Stimulated activated CD8-positive, alpha-beta memory T cell treated with anti-CD3 and anti-CD28 coated beads, Interleukin-7, amount 100 ng/mL, for 4 hours (primary cell): Measurements from ENCODE around the gene LRRC15.

Experiments
- DNase-seq, 2 donors: peaks; one replicate each; pipeline ENCODE4 v3.0.0-alpha.2; 2020; ENCODE audit warnings: low read depth in 2 of 2

LRRC15 gene

GRCh38 chr3:194386066-194386465 lies 16.5 kb upstream of the LRRC15 start:
- DNase-seq, result no peak

- no peak for DNase-seq
Measured at GRCh38 chr3:194384569-194385001, 15.0 kb upstream of the LRRC15 start.

DNA sequence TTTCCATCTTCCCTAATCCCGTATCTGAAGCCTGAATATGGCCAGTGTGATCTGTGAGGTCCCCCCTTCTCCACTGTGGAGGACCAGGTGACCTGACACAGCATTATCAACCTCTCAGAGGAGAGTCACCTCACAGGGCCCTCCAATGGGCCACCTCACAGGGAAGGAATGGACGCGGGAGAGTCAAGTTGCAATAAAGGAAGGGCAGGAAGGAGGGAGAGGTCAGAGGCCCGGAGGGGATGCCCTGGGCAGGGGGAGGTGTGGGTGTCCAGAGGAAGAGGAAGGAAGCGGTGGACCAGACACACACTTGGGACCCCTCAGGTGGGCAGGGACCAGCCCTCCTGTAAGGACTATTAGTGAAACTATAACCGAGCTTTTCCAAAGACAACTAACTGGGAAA lies 14.6 kb upstream of the LRRC15 start:
- no peak for DNase-seq

DNA sequence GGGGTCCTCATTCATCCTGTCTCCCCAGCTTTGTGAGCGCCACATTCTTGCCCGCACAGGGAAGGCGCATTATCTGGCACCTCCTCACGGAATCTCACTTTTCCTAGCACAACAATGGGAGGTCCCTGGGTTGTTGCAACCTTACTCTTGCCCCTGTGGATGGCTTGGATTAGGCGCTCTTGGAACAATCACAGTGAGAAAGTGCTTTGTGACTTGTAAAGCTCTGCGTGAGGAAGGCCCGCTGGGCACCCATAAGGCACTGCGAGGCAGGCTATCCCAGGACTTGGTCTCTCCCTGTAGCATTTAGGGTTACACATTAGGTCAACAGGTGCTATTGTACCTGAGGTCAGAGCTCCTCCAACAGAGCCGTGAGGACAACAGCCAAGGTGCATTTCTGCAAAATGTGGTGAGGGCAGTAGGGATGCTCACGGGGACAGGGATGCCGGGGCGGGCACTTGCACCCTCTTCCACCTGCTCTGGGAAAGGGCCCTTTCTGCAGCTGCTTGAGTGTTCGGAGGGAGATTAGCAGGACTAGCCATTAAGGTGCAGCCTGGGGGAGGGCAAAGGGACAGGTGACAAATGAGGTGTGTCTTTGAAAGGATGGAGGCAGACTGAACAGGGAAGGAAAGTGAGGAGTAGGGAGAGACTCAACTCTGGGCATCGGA lies 13.9 kb upstream of the LRRC15 start:
- no peak for DNase-seq

- no peak for DNase-seq
Measured at GRCh38 chr3:194382892-194383223, 13.3 kb upstream of the LRRC15 start.

GRCh38 chr3:194382196-194382891 lies 12.8 kb upstream of the LRRC15 start:
- DNase-seq, result no peak

- DNase-seq, result no peak
Measured at GRCh38 chr3:194381460-194381875, 11.9 kb upstream of the LRRC15 start.

DNA sequence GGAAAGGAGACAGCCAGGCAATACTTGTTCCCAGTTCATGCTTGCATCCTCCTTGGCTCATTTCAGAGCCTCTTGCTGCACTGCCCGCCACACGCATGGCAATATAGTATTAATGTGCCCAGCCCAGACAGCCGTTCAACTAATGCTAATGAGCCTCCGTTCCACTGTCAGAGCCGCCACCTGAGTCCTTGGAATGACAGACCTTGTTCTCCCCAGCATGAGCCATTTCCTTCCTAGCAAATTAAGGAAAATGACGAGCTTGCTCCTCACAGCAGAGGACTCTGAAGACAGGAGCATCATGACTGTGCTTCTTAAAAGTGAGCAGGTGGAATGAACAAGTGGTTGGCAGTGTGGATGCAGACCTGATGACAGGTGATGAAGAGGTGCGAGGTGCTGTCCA lies 10.8 kb upstream of the LRRC15 start:
- no peak for DNase-seq

GRCh38 chr3:194379651-194380050 lies 10.1 kb upstream of the LRRC15 start:
- no peak for DNase-seq

DNA sequence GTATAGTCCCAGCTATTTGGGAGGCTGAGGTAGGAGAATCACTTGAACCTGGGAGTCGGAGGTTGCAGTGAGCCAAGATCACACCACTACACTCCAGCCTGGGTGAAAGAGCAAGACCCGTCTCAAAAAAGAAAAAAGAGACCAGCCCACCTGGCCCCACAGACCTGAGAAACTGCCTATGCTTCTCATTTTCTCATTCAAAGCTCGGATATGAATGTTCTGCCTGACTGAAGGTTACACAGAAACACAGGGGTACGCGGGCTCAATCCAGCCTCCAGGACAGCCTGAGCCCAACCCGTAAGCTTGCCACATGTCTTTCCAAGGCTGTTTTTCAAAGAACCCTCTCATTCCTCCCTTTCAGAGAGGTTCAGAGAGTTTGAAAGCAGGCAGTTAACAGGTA lies 9.7 kb upstream of the LRRC15 start:
- no peak for DNase-seq

DNA sequence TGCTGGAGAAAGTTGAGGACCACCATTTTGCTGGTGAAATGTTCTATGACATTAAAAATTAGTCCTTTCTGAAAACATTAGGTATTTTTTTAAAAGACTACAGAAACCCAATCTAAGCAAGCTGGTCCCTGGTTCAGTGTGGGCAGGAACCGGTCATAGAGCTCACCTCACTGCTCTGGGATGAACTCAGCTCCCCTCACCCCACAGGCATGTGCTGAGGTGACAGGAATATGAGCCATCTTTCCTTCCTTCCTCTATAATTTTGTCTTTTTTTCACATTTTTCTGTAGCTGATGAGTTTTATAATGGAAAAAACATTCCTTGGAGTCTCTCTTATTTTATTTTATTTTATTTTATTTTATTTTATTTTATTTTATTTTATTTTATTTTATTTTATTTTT lies 8.2 kb upstream of the LRRC15 start:
- no peak for DNase-seq

DNA sequence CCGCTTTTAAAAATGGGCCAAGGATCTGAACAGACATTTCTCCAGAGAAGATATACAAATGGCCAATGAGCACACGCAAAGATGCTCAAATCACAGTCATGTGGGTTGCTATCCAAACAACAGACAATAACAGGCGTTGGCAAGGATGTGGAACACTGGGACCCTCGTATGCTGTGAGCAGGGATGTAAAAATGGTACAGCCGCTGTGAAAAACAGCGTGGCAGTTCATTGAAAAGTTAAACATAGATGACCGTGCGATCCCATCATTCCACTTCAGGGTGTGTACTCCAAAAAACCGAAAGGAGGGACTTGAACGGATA lies 6.7 kb upstream of the LRRC15 start:
- DNase-seq, result no peak

- DNase-seq, result no peak
Measured at GRCh38 chr3:194375473-194376240, 6.1 kb upstream of the LRRC15 start.

DNA sequence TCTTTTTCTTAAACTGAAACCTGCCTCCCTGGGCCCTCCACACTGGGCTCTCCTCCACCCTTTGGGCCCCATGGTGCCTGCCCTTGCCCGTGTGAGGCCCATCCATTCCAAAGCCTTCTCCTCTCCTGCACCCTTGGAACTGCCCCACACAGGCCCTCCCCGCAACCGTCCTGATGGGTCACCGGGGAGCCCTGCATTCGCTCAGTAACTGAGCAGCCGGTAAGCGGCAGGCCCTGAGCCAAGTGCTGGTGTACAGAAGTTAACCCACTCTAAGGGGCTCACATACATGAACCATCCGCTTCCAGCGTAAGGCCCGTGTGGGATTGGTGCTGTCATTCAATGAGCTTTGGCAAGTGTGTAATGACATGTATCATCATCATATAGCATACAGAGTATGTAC lies 5.4 kb upstream of the LRRC15 start:
- DNase-seq, result no peak

DNA sequence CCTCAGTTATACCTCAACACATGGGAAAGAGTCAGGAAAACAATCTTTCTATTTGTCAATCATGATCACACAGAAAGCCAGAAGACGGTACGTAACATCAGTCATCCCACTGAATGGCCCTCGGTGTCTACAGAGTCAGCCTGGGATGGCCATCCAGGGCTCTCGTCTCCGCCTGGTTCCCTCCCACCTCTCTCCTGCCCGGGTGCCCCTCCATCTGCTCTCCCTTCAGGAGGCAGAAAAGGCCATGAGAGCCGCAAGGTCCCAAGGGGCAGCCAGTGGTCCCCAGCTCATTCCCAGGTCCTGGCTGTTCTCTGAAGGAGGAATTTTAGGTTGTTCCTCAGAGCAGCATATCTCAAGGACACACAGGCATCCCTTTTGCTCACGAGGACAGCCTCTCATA lies 4.4 kb upstream of the LRRC15 start:
- no peak for DNase-seq

DNA sequence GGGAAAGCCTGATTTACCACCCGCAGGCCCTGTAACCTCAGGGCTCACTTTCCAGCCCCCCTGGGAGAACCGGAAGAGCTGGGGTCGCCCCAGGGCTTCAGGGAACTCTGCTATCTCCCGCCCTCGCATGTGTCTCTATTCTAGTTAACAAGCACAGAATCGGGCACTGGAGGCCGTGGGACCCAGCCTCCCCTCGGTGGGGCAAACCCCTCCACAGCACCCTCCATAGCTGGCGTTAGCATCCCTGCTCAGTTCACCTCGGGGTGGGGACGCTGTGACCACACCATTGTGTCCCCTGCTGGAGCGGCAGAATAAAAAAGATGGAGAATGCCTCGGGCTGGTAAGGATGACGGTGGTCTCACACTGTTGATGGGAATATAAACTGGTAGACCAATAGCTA lies 3.5 kb upstream of the LRRC15 start:
- DNase-seq, result no peak

DNA sequence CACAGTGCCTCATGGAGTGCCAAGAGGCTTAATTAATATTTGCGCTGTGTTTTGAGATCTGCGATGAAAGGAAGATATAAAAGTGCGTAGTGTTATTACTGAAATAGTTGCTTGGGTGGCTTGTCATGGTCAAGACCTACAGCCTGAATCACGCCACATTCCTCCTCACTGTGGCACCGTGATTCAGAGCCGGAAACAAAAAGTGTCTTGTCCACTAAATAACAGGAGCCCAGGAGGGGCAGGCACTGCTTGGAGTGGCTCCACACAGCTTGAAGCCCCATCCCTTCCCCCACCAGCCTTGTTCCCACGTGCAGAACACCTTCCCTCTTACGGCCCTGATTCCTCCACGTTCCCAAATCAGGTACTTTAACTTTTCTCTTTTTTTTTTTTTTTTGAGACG lies 1.2 kb upstream of the LRRC15 start:
- no peak for DNase-seq

GRCh38 chr3:194368918-194369317 lies 625 bp downstream of the LRRC15 start:
- no peak for DNase-seq

DNA sequence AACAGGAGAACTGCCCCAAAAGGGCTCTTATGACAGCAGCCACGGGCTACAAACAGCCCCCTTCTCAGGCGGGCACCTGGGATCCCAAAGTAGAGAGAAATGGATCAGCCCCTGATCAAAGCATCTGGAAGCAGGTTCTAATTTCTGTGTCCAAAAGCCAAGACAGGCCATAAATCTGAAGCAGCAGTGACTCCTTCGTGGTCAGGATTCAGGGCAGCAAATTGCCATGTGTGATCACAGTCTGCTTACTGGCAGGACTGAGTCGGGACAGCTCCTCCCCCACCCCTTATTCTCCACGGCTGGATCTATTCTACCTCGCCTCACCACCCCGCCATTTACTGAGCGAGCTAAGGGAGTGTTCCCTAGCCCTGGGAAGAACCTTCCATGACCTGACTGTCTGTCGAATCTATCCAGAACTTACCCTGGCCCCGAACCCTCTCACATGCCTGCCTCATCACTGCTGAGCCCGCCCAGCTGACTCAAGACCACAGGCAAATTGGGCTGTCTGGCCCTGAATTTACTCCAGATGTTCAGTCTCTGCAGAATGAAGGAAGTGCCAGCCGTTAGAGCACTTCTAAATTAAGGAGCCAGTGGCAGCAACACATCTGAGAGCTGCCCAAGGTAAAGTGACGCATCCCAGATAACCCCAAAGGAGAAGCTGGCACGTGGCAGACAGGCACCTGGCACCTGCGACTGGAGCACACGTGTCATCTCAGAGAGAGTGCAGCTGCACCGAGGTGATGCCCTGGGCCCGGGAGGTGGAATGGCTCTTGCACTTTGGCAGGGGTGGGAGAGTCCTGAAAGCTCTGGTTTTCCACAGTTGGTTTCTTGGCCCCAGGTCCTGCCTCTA lies 1.3 kb downstream of the LRRC15 start:
- DNase-seq, result no peak

DNA sequence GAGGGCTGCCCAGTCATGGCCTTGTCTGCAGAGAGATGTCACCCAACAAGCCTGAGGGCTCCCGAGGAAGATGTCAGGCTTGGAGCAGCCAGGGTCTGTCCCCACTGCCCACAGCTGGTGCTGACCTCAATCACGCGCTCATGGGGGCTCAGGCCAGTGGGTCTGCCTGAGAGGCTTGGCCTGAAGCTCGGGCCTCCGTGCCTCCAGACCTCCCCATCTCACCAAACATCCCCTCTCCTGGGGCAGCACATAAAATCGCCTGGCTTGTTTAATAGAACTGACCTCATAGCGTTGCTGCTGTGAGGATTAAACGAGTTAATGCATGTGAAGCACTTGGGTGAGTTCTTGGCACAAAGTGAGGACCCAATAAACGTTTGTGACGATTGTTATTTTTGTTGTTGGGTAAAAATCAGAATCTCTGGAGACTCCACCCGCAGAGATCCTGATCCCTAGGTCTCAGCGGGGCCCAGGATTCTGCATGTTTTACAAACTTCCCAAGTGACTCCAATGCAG lies 3.5 kb downstream of the LRRC15 start:
- no peak for DNase-seq

DNA sequence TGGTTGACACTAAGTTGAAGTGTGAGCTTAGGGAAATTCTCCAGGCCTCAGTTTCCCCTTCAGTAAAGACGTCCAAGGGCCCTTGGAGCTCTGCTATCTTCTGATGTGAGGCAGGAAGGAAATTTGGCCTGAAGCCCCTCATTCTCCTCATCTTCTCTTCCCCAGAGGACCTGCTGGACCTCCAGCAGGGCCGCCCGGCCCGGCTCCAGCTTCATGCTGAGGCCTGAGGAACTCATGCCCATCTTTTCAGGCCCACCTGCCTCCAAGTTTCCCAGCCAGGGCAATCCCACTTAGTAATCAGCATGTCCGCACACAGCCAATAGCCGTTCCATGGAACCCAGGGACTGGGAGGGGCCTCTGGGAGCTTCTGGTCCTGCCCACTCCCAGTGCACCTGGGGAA lies 4.0 kb downstream of the LRRC15 start:
- no peak for DNase-seq
